Right lung (tissue), 10 donors: Measurements from ENCODE around the gene DPEP2. TPM values are rescaled to one million over a fixed set of nuclear protein-coding genes. Genes with fewer than 3 reads are reported as not detected.
A peak's percentile ranks its signal among the peaks of the same experiment; 100 is the strongest.
"Not testable (repeated sequence)": the region's sequence is repeated elsewhere in the genome, so short reads cannot be mapped to it uniquely, and the experiment has no call there.

ENCODE experiments used
- DNase-seq, 2 donors: peaks; one replicate each; pipeline ENCODE4 v3.0.0-alpha.2; 2013
- long read RNA-seq, 8 donors: transcript quantifications; one replicate each; lab custom pipeline, GENCODE V29; 2026
- polyA plus RNA-seq, 5 donors: library from polyadenylated mRNA; unstranded; fragments of 120-200 nt; gene quantifications; one replicate each; pipeline versions ENCODE4 v1.2.1 to v1.2.3, GENCODE V29; 2013; ENCODE audit warnings: inconsistent platforms in 1 of 5, low replicate concordance in 1 of 5; ENCODE audit not compliant: insufficient read length in 5 of 5, insufficient read depth in 1 of 5

DPEP2 gene, protein sequence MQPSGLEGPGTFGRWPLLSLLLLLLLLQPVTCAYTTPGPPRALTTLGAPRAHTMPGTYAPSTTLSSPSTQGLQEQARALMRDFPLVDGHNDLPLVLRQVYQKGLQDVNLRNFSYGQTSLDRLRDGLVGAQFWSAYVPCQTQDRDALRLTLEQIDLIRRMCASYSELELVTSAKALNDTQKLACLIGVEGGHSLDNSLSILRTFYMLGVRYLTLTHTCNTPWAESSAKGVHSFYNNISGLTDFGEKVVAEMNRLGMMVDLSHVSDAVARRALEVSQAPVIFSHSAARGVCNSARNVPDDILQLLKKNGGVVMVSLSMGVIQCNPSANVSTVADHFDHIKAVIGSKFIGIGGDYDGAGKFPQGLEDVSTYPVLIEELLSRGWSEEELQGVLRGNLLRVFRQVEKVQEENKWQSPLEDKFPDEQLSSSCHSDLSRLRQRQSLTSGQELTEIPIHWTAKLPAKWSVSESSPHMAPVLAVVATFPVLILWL
- 1 to 10 TPM; 1.9 to 3.0 (median 2.3) TPM for polyA plus RNA-seq
- long read RNA-seq, donor 1, partial matches to known transcripts, result 0 of 1 reads
- long read RNA-seq, donor 1, other reads (novel, unspliced or antisense), result 0 of 1 reads
- long read RNA-seq, donor 2, result 0 reads
- long read RNA-seq, donor 3, result 0 reads
- long read RNA-seq, donor 4, result 0 reads
- long read RNA-seq, donor 5, result 0 reads
- long read RNA-seq, donor 6, result 0 reads
- long read RNA-seq, donor 7, result 0 reads
- long read RNA-seq, donor 8, result 0 reads

DNA sequence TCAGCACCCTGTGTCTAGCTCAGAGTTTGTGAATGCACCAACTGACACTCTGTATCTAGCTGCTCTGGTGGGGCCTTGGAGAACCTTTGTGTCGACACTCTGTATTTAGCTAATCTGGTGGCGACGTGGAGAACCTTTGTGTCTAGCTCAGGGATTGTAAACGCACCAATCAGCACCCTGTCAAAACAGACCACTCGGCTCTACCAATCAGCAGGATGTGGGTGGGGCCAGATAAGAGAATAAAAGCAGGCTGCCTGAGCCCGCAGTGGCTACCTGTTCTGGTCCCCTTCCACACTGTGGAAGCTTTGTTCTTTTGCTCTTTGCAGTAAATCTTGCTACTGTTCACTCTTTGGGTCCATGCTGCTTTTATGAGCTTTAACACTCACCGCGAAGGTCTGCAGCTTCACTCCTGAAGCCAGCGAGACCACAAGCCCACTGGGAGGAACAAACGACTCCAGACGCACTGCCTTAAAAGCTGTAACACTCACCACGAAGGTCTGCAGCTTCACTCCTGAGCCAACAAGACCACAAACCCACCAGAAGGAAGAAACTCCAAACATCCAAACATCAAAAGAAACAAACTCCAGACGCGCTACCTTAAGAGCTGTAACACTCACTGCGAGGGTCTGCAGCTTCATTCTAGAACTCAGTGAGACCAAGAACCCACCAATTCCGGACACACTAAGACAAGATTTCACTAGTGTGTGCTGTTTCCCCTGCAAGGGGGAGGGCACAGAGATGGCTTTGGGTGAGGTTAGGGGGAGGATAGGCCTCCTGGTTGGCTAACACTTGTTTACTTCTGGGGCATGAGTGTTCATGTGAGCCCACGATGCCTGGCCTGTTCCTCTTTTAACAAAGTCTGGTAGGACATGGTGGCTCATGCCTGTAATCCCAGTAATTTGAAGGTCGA, at the start of gene DPEP2:
TSS of gene DPEP2 (minus strand) at position 706 of the 910 bp plus-strand sequence. CDS start 6,272 bp downstream, outside the sequence.
- not testable (repeated sequence) for DNase-seq

DNA sequence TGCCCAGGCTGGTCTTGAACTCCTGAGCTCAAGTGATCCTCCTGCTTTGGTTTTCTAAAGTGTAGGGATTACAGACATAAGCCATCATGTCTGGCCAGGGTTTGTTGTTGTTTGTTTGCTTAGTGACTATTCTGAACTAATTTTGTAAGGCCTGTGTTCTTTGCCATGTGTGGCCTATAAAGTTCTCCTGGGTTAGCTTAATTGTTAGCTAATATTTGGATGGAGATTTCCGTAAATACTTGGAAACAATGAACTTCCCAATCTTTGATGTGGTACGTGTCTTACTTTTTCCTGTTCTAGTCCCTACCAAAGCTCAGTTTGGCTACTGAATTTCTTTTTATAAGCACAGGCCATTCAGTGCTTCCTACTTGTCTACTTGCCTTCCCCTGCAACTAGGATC, 48.7 kb upstream of the DPEP2 start:
- no peak for DNase-seq

DNA sequence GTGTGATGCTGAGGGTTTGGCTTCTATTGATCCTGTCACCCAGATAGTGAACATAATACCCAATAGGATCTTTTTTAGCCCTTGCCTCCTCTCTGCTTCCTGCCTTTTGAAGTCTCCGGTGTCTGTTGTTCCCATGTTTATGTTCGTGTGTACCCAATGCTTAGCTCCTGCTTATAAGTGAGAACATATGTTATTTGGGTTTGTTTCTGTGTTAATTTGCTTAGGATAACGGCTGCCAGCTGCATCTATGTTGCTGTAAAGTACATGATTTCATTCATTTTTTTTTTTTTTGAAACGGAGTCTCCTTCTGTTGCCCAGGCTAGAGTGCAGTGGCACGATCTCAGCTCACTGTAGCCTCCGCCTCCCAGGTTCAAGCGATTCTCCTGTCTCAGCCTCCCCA, 46.8 kb upstream of the DPEP2 start:
- DNase-seq, result no peak

DNA sequence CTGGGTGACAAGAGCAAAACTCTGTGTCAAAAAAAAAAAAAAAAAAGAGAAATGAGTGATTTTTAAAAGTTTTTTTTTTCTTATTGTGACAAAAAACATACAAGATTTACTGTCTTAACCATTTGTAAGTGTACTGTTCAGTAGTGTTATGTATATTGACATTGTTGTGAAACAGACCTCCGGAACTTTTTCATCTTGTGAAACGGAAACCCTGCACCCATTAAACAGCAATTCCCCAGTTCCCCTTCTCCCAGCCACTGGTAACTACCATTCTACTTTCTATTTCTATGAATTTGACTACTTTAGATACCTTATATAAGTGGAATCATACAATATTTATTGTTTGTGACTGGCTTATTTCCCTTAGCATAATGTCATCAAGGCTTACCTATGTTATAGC, 42.5 kb upstream of the DPEP2 start:
- DNase-seq, result no peak

DNA sequence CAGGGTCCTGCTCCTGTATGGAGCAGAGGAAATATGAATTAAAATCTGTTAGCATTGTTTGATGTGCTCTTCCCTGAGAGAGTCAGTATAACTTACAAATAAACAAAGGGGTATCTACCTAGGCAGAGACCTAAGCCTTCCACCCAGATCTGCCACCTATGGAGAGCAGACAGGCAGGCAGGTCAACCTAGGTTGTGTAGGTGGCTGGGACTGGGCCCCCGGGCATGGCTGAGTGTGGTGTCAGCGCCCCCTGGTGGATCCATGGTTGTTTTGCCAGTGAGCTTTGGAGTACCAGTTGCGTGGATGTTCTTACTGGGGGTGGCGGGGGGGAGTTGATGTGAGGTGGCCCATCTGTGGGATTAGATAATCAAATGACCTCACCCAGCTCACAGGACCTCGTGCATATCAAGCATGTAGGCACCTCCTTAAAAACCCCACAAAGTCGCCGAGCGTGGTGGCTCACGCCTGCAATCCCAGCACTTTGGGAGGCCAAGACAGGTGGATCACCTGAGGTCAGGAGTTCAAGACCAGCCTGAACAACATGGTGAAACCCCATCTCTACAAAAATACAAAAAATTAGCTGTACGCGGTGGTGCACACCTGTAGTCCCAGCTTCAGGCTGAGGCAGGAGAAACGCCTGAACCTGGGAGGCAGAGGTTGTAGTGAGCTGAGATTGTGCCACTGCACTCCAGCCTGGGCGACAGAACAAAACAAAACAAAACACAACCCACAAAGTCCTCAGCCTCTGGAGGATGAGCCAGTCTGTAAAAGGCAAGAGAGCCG, 41.4 kb upstream of the DPEP2 start:
- DNase-seq, result peak; percentile 31 to 55

DNA sequence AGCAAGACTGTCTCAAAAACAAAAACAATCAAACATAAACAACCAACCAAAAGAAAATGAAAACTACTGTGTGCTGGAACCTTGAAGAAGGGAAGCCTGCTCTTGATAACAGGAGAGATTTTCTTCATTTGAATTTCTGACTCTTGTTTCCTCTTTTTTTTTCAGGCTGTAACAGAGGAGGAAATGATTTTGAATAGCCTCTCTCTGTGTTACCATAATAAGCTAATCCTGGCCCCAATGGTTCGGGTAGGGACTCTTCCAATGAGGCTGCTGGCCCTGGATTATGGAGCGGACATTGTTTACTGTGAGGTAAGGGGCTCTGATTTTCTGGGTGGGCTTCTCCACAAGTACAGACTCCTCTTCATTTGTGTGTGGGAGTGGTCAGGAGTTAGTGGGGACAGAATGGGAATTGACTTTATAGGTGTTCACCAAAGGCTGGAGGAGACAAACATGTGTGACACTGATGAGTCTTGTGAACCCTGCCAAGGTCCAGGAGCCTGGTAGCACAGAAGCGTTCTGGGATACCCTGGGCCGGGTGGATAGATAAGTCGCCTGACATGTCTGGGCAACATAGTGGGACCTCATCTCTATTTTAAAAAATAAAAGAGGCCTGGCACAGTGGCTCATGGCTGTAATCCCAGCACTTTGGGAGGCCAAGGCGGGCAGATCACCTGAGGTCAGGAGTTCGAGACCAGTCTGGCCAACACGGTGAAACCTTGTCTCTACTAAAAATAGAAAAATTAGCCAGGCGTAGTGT, 38.7 kb upstream of the DPEP2 start:
- no peak for DNase-seq

DNA sequence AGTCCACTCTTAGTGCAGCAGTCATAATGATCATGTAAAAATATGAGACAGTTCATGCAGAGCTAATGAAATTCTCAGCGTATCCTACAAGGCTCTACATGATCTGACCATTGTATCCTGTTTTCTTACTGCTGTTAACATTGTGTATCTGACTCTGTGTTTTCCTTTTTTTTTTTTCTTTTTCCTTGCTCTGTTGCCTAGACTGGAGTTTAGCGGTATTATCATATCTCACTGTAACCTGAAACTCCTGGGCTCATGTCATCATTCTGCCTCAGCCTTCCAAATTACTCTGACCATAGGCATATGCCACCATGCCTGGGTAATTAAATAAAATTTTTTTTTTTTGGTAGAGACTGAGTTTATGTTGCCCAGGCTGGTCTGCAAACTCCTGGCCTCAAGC, 35.9 kb upstream of the DPEP2 start:
- no peak for DNase-seq

DNA sequence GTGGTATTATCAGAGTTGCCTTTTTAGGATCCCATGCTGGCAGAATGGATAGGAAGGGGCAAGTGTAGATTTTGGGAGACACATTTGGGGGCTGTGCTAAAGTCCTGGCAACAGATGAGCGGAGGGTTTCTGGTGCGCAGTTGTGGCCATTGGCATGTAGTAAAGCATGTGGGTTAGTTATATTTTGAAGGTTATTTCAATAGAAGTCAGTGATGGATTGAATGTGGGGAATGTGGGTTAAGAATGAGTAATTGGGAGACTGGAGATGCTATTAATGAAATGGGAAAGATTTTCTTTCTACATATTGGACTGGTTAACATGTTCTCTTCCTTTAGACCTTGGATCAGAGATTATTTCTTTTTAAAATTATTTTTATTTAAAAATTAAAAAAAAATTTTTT, 33.8 kb upstream of the DPEP2 start:
- DNase-seq, result no peak

DNA sequence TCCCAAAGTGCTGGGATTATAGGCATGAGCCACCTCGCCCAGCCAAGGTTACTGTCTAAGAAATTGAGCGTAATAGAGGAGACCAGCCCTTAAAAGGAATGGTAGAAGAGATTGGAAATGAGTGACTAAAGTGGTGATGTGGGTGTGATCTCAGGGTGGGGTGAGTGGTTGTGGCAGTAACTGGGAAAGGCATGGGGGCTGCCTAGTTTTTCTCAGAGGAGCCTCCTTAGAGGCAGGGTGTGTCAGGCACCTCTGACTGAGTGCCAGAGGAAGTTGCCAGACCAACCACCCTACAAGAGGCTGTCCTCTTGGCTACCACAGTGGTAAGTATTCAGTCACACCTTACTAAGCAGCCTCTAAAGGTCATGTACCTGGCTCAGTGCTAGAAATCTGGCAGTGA, 32.7 kb upstream of the DPEP2 start:
- DNase-seq, result no peak

DNA sequence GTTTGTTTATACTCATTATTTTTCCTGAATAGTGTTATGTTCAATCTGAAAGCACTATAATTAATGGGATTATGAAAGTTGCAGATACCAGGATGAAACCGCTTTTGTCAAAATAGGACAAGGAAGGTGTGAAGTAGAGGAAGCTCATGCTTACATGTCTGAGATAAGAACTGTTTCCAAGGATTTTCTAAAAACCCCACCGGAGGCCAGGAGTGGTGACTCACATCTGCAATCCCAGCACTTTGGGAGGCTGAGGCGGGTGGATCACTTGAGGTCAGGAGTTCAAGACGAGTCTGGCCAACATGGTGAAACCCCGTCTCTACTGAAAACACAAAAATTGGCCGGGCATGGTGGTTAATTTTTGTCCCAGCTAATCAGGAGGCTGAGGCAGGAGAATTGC, 30.8 kb upstream of the DPEP2 start:
- DNase-seq, result not testable (repeated sequence)

DNA sequence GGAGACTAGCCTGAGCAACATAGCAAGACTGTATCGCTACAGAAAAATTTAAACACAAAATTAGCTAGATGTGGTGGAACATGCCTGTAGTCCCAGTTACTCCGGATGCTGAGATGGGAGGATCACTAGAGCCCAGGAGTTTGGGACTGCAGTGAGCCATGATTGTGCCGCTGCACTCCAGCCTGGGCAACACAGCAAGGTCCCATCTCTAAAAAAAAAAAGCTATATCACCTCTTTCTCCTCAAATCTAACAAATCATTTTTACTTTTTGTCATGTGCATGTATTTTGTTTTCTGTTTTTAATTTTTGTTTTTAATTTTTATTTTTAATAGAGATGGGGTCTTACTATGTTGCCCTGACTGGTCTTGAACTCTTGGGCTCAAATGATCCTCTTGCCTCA, 29.7 kb upstream of the DPEP2 start:
- DNase-seq, result no peak

DNA sequence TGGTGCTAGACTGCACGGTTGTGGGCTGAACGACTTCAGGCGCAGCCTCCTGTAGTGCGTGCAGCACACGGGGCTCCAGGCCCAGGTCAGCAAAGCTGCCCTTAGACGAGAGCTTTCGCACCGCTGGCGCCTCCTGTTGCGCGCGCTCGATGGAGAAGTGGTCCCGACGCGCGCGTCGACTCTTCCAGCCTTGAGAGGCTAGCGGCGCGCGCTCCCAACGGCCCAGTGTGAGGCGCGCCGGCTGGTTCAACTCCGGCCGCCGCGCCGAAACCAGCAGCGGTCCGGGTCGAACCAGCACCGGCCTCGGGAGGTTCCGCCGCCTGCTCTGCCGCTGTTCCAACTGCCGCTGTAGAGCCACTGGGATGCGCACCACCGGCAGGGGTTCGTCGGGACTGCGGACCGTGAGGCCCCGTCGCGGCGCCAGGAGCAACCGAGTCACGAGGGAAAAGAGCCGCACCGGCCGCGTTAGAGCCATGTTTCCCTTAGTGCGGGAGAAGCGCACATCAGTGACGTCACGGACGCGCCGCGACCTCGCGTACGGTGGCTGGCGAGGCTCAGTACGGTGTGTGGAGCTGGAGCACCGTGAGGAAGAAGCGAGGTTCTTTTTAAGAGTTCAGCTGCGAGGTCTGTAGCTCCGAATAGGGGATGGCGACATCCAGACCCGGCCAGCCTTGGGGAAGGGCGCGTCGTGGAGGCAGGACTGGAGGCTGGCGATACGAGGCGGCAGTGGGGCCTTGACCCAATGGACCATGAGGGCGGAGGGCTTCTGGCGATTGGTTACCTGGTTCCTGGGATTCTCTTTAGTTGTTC, 23.6 kb upstream of the DPEP2 start, which contains the start of the genes DDX28 and DUS2:
TSS of gene DDX28 (minus strand) at position 505 of the 810 bp plus-strand sequence. CDS start at position 475, 30 bp downstream.
TSS of gene DUS2 (plus strand) at position 557 of the 810 bp plus-strand sequence. CDS start 14,740 bp downstream, outside the sequence.
- peak; percentile 91 to 93 for DNase-seq

DNA sequence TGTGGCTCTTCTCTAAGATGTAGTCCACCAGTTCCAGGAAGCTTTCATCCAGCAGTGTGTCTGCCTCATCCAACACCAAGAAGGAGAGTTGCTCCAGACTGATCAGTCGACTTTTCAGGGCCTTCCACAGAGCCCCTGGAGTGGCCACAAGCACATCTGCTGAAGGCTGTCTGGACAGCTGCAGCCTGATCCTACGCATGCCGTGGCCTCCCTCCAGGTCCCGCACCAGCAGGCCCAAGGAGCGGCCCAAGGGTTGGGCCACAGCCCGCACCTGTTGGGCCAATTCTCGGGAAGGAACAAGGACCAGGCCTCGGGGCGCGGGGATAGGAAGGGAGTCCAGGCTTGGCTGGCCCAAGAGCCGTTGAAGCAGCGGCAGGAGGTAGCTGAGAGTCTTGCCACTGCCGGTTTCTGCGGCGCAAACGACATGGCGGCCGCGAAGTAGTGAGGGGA, 23.0 kb upstream of the DPEP2 start:
- no peak for DNase-seq

DNA sequence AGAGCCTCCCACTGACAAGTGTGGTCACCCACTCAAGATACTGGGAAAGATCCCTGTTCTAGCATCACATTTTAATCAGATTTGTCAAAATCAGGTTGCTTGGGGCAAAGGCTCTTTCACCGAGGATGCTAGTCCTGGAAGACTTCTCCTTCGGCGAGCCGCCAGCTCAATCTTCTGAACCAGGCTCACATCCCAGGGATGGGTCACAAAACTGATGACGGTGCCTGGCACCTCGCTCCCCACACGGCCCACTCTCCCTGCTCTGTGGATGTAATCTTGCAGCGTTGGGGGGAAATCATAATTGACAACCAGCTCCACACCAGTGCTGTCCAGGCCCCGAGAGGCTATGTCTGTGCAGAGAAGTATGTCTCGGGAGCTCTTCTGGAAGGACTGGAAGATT, 22.2 kb upstream of the DPEP2 start:
- no peak for DNase-seq

DNA sequence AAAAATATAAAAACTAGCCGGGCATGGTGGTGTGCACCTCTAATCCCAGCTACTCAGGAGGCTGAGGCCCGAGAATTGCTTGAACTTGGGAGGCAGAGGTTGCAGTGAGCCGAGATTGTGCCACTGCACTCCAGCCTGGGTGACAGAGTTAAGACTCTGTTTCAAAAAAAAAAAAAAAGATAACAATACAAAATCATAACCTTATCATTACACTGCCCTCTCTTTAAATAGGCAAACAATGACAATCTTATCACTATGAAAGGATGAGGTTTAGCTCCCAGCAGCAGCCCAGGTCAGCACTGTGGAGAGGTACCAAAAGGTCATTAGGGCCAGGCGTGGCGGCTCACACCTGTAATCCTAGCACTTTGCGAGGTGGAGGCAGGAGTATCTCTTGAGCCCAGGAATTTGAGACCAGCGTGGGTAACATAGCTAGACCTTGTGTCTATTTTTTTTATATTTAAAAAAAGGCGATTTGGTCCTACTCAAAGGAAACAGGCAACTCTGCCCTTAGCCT, 19.9 kb upstream of the DPEP2 start:
- no peak for DNase-seq

DNA sequence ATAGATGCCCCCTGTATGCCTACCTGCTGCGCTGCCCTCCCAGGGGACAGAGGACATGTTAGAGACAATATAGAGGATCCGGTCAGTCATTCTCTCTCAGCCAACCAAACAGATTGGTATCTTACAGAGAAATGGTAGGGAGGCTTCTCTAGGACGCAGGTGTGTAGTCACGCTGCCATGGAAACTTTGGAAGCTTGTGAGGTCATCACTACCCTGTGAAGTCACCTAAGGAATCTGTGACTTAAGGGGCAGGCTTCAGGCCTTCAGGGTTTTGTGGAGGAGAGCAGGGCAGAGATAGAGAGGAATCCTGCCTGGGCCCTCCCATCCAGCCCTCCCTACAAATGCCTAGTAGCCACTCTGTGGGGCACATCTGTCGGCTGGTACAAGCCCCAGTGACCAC, 16.4 kb upstream of the DPEP2 start, which contains the start of gene DPEP2NB:
TSS of gene DPEP2NB (minus strand) at position 231 of the 400 bp plus-strand sequence. CDS start at position 90, 141 bp downstream.
- no peak for DNase-seq

DNA sequence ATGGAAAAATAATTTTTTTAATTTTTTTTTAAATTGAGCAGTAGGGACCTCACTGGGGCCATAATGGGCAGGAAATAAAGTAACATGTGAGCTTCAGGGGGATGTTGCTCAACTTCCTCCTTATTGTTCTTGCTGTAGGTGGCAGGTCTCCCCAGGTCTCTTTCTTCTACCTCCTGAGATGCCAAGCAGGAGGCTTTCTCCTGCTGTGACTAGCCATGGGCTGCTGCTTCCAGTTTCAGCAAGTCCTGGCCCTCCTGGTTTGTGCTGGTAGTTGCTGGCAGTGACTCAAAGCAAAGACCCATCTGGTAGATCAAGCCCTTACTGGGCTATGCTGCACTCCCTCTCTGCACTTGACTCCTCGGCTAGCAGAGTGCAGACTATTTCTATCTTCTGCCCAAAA, 14.2 kb upstream of the DPEP2 start:
- DNase-seq, result no peak

DNA sequence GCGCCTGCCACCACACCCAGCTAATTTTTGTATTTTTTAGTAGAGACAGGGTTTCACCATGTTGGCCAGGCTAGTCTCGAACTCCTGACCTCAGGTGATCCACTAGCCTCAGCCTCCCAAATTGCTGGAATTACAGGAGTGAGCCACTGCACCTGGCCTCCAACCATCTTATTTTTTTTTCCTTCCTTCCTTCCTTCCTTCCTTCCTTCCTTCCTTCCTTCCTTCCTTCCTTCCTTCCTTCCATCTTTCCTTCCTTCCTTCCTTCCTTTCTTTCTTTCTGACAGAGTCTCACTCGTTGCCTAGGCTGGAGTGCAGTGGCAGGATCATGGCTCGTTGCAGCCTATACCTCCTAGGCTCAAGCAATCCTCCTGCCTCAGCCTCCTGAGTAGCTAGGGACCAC, 10.6 kb upstream of the DPEP2 start:
- not testable (repeated sequence) for DNase-seq
